Measurements from ENCODE around the gene ACER1. TPM values are rescaled to one million over a fixed set of nuclear protein-coding genes. Genes with fewer than 3 reads are reported as not detected.

ACER1 gene
- not detected in 2 replicates for total RNA-seq

GRCh38 chr19:6333439-6333838, at the start of gene ACER1:
ACER1 (minus strand) TSS chr19:6333612; CDS start chr19:6333551, 61 bp downstream.

GRCh38 chr19:6375411-6376010, 42.1 kb upstream of the ACER1 start, which contains the start of gene PSPN:
PSPN (minus strand) TSS chr19:6375933; CDS start chr19:6375849, 84 bp downstream.

GRCh38 chr19:6372594-6373095, 39.2 kb upstream of the ACER1 start, which contains the start of gene ALKBH7:
ALKBH7 (plus strand) TSS chr19:6372794; CDS start chr19:6372821, 27 bp downstream.

GRCh38 chr19:6279931-6280591, 53.4 kb downstream of the ACER1 start, which contains the start of gene MLLT1:
MLLT1 (minus strand) TSS chr19:6279975; CDS start chr19:6279784, 191 bp downstream.

Other genes with a start within 250 kb of the ACER1 start
- 9.1 and 14.5 TPM in 2 replicates for gene RFX2, start 223.1 kb downstream of the ACER1 start, total RNA-seq
- gene ACSBG2, start 197.9 kb downstream of the ACER1 start, total RNA-seq: not detected in 2 replicates
- 11.3 and 14.5 TPM in 2 replicates for gene MLLT1, start 53.6 kb downstream of the ACER1 start, total RNA-seq
- 34.8 and 37.5 TPM in 2 replicates for gene CLPP, start 27.9 kb upstream of the ACER1 start, total RNA-seq
- 20.3 and 20.9 TPM in 2 replicates for gene ALKBH7, start 39.2 kb upstream of the ACER1 start, total RNA-seq
- gene PSPN, start 42.3 kb upstream of the ACER1 start, total RNA-seq: 1.5 and 1.9 TPM in 2 replicates
- 37.1 and 37.7 TPM in 2 replicates for gene GTF2F1, start 59.6 kb upstream of the ACER1 start, total RNA-seq
- gene KHSRP, start 91.2 kb upstream of the ACER1 start, total RNA-seq: 145 and 152 TPM in 2 replicates
- gene SLC25A41, start 100.2 kb upstream of the ACER1 start, total RNA-seq: 0.07 TPM in 1 of 2 replicates, not detected in the other
- 48.2 and 56.6 TPM in 2 replicates for gene SLC25A23, start 126.2 kb upstream of the ACER1 start, total RNA-seq
- 0.17 TPM in 1 of 2 replicates, not detected in the other for gene CRB3, start 130.7 kb upstream of the ACER1 start, total RNA-seq
- gene DENND1C, start 148.2 kb upstream of the ACER1 start, total RNA-seq: under 0.01 TPM in 1 of 2 replicates, not detected in the other
- not detected in 2 replicates for gene TUBB4A, start 168.7 kb upstream of the ACER1 start, total RNA-seq
- gene TNFSF9, start 197.4 kb upstream of the ACER1 start, total RNA-seq: 0.26 and 0.99 TPM in 2 replicates